TTC549 (cell line): Measurements from ENCODE around the gene NFIC.
"Not testable (repeated sequence)": the region's sequence is repeated elsewhere in the genome, so short reads cannot be mapped to it uniquely, and the experiment has no call there.

ENCODE experiments used
- FAIRE-seq: peaks from 2 replicates; lab custom pipeline; 2012; peaks lifted over from hg19 to GRCh38; lab: Jason Lieb, UNC

The NFIC gene

GRCh38 chr19:3399311-3399710 lies 32.9 kb downstream of the NFIC start:
- FAIRE-seq: not testable (repeated sequence)

GRCh38 chr19:3401004-3401768 lies 34.8 kb downstream of the NFIC start:
- no peak for FAIRE-seq

DNA sequence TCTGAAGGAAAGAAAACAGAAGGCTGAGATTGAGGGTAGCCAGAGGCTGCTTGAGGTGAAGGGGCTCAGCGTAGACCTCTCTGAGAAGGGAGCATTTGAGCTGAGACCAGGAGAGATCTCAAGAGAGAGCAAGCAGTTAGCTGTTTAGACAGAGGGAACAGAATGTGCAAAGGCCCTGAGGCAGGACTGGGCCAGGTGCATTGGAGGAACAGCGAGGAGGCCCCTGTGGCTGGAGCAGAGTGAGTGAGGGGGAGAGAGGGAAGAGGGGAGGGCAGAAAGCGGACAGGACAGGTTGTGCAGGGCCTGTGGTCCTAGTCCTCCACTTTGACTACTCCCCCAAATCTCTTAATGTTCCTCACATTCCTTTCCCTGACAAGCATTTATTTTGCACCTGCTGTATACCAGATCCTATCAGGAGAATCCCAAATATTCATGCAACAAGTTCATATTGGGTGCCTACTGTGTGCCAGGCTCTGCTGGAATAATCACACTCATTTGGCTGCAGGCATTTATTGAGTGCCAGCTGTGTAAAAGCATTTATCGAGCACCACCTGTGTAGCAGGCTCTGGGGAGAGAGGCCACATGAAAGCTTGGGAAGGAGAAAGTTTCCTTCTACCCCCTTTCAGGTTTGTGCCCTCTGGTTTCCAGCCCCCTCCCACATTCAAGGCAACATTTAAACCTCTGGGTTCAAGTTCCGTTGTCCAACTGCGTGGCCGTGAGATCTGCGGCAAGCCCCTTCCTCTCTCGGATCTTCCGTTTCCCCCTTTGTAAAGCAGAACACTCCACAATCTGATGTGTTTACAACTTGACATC lies 36.5 kb downstream of the NFIC start:
- no peak for FAIRE-seq

DNA sequence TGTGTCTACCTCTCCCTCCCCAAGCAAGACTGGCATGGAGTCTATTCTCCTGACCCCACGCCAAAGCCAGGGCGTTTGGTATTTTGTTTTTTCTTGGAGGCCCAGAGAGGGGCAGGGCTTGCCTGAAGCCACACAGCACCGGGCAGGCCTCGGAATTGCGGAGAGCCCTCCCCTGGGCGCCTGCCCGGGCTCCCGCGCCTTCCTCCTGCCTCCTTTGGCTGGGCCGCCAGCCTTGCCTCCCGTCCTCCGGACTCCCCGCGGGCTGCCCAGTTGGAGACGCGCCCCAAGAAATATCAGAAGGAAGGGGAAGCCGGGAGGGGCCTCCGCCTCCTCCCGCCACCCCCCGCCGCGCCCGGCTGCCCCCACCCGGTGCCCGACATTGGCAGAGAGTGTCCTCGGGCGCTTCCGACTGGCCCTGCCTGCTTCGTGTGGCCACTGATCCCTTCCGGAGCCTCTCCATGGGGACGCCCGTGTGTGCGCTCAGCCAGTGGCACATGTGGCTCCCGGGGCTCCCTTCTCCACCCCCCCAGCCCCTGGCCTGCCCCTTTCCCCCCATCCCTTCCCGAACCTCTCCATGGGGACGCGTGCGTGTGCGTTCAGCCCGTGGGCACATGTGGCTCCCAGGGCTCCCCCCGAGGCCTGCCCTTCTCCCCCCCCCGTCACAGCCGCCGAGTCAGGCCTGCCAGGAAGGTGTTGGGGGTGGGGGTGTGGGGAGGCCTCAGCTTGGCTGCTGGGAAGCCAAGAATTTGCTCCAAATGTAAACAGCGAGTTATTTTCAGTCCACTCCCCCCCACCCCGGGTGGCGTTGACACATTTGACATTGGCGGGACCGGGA lies 37.3 kb downstream of the NFIC start:
- no peak for FAIRE-seq

- no peak for FAIRE-seq
Observed at GRCh38 chr19:3404324-3405260, 38.2 kb downstream of the NFIC start.

DNA sequence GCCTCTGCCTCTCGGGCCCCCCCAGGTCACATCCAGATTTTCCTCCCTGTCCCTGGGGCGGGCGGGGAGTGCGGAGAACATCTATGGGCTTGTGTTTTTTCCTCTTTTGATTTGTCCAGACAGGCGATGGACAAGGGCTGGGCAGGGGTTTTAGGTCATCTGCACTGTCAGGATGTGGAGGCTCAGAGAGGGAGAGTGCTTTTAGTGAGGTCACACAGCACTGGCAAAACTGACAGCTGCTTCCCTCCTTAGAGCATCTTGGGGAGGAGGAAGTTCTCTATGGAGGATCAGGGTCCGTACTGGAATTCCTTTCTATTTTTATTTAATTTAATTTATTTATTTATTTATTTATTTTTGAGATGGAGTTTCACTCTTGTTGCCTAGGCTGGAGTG lies 38.9 kb downstream of the NFIC start:
- FAIRE-seq: no peak

DNA sequence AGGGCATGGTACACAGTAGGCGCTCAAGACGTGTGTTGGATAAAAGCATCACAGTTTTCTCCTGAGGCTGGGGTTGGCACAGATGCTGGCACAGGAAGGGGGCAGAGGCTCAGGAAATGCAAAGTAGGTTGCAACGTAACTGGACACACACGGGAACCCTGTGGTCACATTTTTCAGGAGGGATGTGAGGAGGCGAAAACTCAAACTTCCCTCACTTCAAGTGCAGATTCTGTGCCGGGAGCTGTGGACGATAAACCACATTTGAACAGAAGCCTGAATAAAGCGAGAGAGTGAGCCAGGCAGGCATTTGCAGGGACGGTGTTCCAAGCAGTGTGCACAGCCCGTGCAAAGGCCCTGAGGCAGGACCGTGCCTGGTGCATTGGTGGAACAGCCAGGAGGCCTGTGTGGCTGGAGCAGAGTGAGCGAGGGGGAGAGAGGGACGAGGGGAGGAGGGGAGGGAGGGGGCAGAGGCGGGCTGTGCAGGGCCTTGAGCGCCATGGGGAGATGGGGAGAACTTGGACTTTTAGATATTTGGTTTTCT lies 40.3 kb downstream of the NFIC start:
- no peak for FAIRE-seq

- no peak for FAIRE-seq
Observed at GRCh38 chr19:3407556-3408516, 41.5 kb downstream of the NFIC start.

- no peak for FAIRE-seq
Observed at GRCh38 chr19:3408996-3409345, 42.6 kb downstream of the NFIC start.

GRCh38 chr19:3409346-3410064 lies 43.1 kb downstream of the NFIC start:
- no peak for FAIRE-seq

GRCh38 chr19:3411636-3412035 lies 45.3 kb downstream of the NFIC start:
- FAIRE-seq: no peak

DNA sequence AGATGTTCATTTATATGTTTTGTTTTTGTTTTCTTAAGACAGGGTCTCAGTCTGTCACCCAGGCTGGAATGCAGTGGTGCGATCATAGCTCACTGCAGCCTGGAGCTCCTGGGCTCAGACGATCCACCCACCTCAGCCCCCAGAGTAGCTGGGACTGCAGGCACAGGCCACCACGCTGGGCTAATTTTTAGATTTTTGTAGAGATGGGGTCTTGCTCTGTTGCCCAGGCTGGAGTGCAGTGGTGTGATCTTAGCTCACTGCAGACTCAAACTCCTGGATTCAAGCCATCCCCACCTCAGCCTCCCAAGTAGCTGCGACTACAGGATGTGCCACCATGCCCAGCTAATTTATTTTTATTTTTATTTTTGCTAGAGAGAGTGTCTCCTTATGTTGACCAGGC lies 45.7 kb downstream of the NFIC start:
- no peak for FAIRE-seq

DNA sequence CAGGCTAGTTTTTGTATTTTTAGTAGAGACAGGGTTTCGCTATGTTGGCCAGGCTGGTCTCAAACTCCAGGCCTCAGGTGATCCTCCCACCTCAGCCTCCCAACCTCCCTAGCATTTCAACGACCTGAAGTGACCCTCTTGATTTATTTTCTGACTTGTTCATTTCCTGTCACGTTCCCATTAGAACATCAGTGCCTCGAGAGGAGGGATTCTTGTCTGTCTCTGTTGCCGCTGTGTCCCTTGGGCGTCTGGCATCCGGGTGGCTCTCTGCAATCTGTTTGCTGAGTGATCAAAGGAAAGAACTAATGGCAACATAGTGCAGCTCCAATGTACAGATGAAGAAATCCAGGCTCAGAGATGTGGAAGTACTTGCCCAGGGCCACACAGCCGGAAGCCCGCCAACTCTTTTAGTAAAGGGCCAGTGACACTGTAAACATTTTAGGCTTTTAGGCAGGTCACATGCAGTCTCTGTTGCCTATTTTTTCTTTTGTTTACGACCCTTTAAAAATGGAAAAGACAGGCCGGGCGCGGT lies 47.5 kb downstream of the NFIC start:
- no peak for FAIRE-seq

DNA sequence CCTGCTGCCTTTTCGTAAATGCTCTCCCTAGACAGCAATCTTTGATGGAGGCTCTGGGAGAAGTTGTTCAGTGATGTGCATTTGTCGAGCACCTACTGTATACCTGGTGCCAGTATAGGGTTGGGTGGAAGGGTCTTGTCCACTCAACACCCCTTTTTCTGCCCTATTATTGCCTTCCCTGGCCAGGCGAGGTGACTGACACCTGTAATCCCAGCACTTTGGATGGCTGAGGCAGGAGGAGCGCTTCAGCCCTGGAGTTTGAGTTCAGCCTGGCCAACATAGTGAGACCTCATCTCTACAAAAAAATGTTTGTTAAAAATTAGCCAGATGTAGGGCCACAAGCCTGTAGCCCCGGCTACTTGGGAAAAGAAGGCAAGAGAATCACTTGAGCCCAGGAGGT lies 49.3 kb downstream of the NFIC start:
- FAIRE-seq: no peak

DNA sequence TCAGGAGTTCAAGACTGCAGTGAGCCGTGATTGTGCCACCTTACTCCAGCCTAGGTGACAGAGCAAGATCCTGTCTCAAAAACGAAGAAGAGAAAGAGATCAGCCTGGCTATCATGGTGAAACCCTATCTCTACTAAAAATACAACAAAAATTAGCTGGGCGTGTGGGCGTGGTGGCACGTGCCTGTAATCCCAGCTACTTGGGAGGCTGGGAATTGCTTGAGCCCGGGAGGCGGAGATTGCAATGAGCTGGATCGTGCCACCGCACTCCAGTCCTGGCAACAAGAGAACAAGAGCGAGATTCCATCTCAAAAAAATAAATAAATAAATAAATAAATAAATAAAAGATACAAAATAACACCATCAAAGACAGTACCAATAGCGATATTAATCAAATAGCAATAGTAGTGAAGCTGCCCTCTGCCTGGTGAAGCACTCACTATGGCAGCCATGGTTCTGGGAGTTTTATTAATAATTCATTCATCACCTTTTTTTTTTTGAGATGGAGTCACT lies 53.9 kb downstream of the NFIC start:
- FAIRE-seq: no peak

DNA sequence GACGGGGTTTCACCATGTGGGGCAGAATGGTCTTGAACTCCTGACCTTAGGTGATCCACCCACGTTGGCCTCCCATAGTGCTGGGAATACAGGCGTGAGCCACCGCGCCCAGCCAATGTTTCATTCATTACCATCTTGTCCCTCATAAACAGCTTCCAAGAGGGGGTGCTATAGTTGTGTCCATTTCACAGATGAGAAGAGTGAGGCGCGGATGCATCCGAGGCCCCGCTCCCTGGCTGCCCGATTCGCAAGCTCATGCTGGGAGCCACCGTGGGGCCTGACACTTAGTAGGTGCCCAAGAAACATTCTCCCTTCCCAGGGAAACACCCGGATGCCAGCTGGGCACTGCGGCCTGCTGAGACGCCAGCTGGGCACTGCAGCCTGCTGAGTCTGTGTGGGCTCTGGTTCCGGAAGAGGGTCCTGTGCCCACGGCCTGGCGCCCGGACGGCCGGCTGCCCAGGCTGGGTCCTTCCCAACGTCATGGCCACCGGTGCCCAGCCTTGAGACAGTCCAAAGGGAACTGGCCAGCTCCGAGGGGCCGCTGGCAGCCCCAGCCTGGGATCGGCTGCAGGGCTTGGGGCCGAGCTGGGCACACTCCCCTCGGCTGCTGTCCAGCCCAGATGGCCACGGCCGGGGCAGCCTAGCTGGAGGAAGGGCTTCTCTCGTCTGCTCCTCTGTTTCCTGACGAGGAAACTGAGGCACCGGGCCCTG lies 54.7 kb downstream of the NFIC start:
- FAIRE-seq: no peak

DNA sequence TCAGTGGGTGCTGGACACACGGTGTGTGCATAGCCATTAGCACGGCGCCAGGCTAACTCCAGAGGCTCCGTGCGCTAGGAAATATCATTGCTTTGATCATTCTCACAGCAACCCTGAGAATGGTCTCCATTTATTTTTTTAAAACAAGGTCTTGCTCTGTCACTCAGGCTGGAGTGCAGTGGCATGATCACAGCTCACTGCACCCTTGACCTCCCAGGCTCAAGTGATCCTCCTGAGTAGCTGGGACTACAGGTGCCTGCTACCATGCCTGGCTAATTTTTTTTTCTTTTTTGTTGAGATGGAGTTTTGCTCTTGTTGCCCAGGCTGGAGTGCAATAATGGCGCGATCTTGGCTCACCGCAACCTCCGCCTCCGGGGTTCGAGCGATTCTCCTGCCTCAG lies 55.3 kb downstream of the NFIC start:
- not testable (repeated sequence) for FAIRE-seq

DNA sequence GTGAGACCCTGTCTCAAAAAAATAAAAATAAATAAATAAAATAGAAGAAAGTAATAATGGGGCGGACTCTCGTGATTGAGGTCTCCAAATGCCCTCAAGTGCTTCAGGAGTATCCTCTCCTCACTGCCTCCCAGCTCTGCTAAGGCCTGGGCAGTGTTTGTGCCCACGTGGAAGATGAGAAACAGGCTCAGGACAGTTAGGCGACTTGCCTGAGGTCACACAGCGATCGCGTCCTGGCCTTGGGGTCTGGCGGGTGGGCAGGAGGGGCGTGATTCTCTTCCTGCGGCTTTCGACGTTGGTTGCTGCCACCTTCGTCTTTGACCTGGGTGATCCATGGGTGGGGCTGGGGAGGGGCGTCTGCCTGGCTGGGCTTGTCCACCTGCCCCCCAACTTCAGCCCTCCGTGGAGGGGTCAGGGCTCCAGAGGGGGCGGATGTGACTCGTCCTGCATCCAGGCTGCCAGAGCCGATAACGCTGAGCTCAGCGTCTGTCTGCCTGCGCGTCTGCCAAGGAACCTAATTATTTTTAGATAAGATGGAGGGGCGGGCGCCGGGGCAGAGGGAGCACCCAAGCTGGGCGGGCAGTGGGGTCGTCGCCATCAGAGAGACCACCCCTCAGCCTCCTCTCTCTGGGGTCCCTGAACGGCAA lies 56.9 kb downstream of the NFIC start:
- no peak for FAIRE-seq
